ENCODE data around the gene GALR1.
A peak's percentile ranks its signal among the peaks of the same experiment; 100 is the strongest.
"Not testable (repeated sequence)": the region's sequence is repeated elsewhere in the genome, so short reads cannot be mapped to it uniquely, and the experiment has no call there.

GALR1 gene, protein sequence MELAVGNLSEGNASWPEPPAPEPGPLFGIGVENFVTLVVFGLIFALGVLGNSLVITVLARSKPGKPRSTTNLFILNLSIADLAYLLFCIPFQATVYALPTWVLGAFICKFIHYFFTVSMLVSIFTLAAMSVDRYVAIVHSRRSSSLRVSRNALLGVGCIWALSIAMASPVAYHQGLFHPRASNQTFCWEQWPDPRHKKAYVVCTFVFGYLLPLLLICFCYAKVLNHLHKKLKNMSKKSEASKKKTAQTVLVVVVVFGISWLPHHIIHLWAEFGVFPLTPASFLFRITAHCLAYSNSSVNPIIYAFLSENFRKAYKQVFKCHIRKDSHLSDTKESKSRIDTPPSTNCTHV

DNA sequence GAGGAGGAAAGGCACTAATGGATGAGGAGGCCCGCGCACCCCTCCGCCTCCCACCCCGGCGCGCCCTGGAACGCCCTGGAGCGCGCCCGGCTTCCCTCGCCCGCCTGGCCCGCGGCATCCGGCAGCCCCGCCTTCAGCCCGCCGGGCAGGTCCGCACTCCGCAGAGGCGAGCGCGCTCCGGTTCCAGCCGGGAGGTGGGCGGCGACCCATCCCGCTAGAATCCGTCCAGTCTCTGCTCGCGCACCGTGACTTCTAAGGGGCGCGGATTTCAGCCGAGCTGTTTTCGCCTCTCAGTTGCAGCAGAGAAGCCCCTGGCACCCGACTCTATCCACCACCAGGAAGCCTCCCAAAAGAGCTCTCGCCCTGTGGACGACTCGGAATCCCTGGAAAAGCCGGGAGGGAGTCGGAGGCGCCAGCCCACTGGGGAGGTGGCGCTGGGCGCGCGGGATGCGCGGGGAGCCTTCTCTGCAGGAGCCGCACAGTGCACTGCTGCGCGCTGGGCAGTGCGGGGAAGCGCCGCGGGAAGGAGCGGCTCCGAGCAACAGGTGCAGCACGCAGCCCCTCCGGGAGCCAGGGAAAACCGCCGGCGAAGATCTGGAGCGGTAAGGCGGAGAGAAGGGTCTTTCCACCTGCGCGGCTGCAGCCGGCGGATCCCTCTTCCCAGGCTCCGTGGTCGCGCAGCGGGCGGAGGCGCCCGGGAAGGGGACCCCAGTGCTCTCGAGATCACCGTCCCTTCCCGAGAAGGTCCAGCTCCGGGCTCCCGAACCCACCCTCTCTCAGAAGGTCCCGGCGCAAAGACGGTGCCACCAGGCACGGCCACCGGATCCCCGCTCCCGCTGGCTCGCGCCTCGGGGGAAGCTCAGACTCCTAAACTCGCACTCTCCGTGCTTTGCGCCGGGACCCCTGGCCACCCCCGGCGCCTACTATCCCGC, at the start of gene GALR1:
Gene GALR1, plus strand, starts transcription at position 280 of the 932 bp plus-strand sequence. CDS start 701 bp downstream, outside the sequence.
- DNase-seq: peak; percentile 58

DNA sequence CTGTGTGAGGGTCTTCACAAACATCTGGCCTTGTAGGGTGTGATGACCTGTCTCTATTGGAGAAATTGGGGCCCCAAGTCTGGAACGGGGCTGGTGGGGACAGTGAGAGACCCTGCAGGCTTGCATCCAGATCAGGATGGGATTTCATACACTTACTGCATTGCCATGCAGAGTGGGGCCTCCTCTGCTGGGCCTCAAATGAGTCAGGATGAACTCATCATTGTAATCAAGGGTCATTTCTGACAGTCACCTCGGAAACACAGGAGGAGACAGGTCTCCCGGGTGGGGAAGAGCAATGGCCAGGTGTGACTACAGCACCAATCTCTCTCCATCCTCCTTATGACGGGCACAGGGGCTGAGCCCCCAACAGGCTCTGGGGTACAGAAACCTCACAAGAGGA, 48.1 kb upstream of the GALR1 start:
- no peak for DNase-seq

DNA sequence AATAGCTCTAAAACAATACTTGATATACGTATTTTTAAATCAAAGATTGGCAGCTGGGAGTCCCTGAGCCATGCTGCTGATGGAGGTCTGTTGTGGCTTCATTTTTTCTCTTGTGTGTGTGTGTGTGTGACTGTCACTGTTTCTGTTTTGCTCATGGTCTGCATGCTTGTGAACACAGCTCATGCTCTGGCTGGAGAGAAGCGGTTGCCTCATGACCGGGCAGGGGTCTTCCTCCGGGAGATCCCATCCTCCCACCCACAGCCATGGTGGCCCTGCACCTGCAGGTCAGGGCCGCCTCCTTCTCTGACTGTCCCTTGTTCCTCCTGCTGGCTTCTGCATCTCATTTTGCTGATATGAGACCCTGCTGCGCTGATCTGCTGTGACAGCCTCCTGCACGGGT, 47.3 kb upstream of the GALR1 start:
- DNase-seq: no peak

DNA sequence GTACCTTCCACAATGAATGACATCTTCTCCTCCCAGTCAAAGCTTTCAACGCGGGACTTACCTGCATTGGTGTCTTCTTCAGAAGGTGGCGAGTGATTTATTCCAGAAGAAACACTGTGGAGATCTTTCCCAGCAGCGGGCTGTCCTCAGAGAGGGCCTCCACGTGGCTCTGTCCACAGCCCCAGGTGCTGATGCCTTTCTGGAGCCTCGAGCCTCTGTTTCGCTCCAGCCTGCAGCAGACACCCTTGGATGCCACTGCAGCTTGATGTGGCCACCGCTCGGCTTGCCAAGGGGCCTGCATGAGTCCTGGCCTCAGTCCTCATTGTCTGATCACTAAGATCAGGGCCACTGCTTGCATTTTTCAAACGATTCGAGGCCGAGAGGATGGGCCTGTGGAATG, 46.6 kb upstream of the GALR1 start:
- peak; percentile 17 for DNase-seq

DNA sequence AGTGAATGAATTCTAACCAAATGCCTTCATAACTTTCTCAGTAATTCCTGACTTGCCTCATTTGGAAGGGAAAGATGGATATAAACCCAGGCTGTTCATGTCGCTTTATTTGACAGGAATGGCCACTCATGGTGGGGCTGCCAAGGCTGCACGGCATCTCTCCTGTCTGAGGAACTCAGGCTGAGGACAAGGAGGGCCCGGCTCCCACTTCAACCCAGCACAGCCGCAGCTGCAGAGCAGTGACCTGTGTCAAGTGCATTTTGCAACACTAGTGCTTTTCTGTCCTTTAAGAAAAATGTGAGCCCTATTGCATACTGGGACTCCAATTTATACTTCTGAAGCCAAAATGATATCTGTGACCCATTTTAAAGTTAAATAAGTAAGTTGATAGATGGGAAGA, 45.8 kb upstream of the GALR1 start:
- no peak for DNase-seq

DNA sequence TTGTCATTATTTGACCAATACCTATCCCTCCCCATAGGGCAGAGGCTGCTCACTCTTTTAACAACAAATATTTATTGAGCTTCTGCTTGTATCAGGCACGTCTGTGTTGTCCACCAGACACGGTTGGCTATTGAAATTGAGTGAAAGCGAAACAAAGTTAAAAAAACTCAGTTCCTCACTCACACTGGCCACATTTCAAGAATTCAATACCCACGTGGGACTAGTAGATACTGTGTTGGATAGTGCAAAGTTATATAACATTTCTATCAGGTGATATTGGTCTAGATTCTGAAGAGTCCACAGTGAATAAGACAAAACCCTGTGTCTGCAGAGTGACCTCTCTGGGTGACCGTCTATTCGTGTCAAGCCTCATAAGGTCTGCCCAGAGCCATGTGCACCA, 43.9 kb upstream of the GALR1 start:
- DNase-seq: no peak

DNA sequence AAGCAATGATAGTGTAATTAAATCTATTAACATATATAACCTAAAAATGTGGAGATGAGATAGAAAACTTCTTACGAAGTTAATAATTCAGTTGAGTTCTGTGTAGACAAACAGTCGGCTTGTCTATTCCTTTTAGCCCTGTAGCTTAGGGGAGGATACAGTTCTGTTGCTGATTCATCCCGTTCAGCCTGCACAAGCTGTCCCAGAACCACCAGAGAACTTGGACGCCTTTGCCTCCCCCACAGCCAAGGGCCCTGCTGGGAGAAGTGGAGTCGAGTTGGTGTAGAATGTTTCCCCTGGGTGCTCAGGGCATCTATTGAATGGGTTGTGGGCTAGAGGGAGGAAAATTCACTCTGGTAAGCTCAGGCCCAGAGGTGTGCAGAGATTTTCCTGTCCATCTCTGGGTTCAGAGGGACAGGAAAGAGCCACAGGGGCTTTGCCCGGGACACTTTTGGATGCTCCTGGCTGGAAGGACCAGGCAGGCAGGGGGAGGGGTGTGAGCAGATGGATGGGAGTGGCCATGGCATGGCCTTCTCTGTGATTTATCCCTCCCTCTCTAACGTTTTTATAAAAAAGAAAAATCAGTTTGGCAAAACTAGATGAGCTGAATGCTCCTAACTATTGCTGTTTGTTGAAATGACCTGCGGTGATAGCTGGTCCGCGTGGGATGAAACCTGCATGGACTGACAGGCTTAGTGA, 42.8 kb upstream of the GALR1 start:
- DNase-seq: no peak

DNA sequence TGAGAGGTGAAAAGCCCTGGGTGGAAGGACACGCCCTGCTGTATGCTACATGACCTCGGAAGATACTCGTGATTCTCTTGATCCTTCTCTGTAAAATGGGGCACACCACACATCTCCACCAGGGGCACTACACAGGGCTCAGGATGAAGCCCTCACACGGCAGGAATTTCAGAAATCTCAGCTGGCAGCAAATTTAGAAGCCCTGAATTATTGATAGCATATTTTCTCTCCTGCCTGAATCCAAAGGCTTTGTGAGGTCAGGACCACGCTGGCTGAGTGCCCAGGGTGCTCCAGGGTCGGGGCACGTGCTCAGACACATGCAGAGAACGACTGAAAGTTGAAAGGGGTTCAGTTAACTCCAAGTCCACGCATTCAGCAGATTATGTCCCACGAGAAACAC, 42.1 kb upstream of the GALR1 start:
- peak; percentile 78 for DNase-seq

DNA sequence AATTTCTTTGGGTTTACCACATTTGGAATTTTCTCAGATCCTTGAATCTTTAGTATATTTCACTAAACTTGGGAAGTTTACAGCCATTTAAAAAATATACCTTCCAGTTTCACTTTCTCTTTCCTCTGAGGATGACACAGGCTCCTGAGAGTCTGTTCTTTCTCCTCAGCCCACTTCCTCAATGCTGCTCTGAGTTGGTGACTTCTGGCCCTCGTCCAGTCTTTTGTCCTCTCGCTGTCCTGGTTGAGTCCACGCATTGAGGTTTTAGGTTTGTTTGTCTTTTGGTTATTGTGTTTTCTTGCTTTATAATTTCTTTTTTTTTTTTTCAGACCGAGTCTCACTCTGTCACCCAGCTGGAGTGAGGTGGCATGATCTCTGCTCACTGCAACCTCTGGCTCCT, 40.7 kb upstream of the GALR1 start:
- DNase-seq: no peak

DNA sequence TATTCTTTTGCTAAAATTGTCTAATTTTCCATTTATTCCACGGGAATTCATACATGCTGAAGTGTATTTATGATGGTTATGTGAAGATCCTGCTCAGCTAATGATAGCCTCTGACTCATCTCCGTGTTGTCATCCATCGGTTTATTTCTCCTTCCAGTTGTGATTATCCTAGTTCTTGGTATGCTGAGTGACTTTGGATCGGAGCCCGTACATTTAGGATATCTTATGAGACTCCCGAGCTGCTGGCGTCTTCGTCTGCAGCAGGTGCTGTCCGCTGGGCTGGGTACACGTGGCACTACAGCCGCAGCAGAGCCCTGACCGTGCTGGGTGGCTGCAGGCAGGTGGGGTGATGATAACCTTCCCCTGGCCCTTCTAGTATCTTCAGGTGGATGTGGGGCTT, 40.1 kb upstream of the GALR1 start:
- no peak for DNase-seq

DNA sequence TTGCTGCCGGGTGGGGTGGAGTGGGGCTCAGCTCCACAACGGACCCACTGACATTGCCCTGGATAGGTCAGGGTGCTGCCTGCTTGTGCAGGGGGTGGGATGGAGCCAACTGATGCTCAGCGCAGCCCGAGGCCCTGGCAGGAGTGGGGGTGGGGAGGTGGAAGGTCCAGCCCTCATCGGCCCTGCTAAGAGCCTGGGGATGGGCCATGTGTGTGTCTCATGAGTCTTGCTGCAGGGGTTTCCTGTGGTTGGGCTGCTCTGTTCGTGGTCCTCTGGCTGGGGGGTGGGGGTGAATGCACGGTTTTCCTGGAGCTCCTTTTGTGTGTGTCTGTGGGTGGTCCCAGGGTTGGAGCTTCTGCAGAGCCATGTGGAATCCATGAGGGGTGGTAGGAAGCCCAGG, 39.4 kb upstream of the GALR1 start:
- DNase-seq: no peak

DNA sequence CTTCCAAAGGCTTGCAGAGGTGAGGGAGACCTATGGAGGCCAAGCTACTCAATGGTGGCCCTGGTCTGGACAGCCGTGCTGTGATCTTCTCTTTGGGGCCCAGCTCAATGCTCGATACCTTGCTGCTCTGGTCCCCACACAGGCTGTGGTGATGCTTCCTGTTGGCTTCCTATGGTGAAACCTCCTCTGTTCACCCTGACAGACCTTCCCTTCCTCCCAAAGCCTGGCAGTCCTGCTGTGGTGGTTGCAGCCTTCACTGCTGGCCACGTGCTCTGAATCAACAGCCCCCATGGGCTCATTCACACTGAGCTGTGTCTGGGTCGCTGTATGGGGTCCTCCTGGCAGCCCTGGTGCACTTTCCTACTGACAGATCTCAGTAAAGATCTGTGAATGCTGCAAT, 31.0 kb upstream of the GALR1 start:
- no peak for DNase-seq

DNA sequence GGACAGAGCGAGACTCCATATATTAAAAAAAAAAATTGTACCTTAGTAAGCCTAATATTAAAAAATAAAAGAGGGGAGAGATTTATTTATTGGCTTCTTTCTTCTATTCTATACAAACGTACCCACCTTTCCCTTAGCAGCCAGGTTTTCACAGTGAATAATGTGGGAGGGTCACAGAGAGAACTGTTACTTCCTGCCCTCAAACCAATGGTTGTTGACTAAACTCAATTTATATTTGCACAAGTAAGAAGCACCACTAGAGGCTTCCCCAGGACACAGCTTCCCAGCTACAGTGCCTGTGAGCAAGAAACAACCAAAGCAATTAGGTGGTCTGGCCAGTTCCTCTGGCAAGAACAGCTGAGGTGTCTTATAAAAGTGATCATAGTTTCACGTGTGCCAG, 28.9 kb upstream of the GALR1 start:
- DNase-seq: no peak

DNA sequence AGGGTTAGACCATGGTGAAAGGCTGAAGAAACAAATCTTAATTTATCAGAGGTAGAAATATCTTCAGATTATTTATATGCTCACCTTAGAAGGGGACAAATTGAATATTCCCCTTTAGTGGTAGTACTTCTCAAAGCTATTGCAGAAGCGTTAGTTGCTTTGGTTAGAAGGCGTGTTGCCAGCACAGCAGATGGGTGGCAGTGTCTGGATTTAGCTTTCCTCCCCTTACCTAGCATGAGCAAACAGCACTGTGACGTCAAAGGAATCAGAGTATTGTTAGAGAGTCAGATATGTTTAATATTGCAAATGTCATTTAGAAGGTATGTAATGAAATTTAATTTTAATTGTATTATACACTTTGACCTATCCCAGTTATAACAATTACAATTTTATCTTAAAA, 27.2 kb upstream of the GALR1 start:
- DNase-seq: no peak

DNA sequence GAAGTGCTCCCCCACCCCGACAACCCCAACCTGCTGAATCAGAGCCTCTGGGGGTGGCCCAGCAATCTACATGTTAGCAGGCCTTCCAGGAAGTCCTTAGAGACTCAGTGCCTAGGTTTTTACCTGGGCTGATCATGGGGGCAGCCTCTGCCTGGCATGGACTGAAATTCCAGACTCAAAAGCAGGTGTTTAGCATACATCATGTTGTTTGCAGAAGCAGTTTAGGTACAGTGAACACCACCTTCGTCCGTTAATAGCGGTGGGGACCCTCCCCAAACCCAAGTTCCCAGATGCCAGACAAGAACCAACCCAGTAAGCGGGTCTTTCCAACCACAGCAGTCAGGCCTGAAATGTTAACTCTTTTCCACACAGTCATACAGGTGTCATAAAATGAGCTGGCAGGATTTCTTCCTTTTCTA, 26.4 kb upstream of the GALR1 start:
- DNase-seq: no peak

DNA sequence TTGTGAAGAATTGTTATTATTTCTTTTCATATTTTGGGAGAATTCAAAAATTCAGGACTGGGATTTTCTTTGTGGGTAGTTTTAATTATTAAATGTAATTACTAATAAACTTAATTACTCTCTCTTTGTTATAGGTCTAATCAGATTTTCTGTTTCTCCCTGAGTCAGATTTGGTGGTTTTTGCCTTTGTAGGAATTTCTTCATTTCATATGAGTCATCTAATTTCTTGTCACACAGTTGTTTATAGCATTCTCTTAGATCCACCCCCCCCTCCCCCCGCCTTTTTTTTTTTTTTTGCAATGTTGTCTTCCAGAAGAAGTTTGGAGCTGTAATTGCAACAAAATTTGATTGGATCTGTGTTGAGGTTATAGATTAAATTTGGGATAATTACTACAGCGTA, 26.0 kb upstream of the GALR1 start:
- DNase-seq: no peak

DNA sequence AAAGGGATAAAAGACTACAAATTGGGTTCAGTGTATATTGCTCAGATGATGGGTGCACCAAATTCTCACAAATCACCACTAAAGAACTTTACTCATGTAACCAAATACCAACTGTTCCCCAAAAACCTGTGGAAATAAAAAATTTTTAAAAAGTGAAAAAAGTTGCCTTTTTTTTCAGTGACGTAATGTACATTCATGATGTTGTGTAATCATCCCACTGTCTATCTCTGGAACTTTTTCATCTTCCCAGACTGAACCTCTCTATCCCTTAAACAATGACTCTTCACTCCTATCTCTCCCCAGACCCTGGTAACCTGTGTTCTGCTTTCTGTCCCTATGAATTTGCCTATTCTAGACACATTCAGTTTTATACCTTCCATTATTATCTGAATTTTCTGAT, 19.0 kb upstream of the GALR1 start:
- DNase-seq: no peak

DNA sequence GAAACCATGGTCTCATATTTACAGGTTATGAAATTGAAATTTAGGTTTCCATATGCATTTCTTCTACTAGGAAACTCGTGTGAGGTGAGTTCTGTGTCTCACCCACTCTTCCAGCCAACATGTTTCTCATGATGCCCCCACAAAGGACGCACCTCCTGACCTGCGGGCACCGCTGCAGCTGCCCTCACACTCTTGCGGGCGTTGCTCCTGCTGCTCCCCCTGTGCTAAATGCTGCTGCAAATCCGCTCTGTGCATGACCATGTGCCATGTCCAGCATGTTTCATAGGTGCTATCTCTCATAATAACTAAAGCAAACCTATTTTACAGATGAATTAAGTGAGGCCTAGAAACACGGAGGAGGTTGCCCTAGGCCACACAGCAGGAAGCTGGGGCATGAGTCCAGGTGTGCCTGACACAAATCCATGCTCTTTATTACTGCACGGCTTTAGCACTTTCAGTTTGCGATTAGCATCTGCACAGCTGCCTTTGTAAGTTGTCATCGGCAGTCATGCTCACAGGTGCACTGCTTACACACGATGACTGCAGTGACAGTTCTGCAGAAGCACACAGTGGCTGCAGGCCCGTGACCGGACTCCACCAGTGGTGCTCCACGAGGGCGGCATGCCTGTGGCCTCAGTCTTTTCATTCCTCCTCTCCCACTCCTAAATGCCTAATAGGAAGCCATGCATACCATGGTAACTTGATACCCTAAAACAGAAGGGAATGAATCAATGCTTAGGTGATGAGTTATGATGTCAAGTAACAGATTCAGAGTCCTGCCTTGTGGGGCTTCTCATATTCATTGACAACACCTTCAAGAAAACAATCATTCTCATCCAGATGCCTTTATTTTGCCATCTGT, 14.9 kb upstream of the GALR1 start:
- DNase-seq: no peak

DNA sequence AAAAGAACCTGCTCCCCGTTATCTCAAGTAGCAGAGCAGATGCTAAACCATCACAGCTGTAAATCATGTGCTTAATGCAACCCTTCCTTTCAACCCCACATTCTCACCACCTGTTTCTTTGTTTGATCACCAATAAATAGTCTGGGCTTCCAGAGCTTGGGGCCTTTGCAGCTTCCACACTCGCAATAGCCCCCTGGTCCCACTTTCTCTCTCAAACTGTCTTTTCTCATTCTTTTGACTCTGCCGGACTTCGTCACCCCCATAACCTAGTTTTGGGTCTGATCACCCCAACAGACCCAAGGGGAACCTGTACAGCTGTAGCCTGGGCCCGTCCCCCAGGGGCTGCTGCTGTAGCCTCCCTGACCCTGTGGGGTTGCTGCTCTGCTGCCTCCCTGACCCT, 10.4 kb upstream of the GALR1 start:
- not testable (repeated sequence) for DNase-seq

DNA sequence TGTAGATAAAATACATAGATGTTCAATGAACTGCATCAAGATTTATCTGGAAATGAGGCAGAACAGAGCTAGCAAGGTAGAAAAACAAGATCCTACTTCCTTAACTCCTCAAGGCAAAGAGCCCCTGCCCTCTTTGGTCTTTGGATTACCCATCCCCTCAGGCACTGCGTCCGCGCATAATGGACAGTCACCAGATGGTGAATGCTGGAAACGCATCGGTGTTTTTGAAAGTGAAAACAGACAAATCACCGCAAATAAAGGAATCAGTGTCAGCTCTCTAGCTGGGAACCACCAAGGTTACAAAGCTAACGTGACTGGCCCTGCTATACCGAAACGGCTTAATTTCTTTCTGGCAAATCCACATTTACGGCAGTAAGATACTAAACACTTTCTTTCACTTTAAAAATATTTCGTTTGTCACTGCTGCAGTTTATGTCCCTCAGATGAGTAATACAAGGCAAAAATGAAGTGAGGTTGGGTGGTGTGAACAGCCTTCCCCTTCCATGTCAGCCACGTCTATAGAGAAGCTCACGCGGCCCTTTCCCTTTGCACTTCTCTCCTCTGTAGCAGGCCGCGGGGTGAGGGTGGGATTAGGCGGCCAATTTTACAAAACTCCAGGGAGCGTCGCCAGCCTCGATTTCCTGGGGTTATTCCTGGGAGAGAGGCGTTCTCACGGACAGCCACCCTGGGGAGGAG, 627 bp upstream of the GALR1 start:
- DNase-seq: no peak

DNA sequence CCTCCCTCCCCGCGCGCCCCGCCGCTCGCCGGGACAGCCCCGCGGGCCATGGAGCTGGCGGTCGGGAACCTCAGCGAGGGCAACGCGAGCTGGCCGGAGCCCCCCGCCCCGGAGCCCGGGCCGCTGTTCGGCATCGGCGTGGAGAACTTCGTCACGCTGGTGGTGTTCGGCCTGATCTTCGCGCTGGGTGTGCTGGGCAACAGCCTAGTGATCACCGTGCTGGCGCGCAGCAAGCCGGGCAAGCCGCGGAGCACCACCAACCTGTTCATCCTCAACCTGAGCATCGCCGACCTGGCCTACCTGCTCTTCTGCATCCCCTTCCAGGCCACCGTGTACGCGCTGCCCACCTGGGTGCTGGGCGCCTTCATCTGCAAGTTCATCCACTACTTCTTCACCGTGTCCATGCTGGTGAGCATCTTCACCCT, 865 bp downstream of the GALR1 start:
- DNase-seq: no peak

Measured in eye (tissue), 1 donor.